SIG-M5 treated with dmso at 0.1 percent for 504 hours (cell line): Measurements from ENCODE around the gene USP49.
A peak's percentile ranks its signal among the peaks of the same experiment; 100 is the strongest.
"Not testable (repeated sequence)": the region's sequence is repeated elsewhere in the genome, so short reads cannot be mapped to it uniquely, and the experiment has no call there.

ENCODE experiments used
- DNase-seq: peaks from one replicate; lab custom pipeline; 2025; ENCODE audit not compliant: unreplicated experiment; lab: John Stamatoyannopoulos, UW

USP49 gene

GRCh38 chr6:41895300-41896233, at the start of gene USP49:
Gene USP49 (minus strand): TSS chr6:41895375. CDS start chr6:41806983, 88,392 bp downstream.
- DNase-seq = peak; percentile 89

DNA sequence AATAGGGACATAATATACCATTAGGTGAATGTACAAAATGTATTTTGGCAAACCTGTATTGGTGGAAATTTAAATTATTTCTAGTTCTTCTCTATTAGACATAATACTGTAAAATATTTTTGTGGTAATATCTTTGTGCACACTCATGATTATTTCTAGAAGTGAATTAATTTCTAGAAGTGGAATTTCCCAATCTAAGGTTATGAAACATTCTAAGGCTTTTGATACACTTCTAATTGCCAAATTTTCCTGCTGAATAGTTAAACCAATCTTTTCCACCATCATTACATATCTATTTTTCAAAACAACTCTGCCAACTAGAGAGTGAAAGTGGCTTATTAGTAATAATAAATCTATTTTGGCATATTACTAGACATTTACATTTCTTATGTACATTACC, 48.3 kb upstream of the USP49 start:
- no peak for DNase-seq

GRCh38 chr6:41942882-41943281, 47.7 kb upstream of the USP49 start:
- not testable (repeated sequence) for DNase-seq

- no peak for DNase-seq
Observed at GRCh38 chr6:41942067-41942851, 47.1 kb upstream of the USP49 start.

DNA sequence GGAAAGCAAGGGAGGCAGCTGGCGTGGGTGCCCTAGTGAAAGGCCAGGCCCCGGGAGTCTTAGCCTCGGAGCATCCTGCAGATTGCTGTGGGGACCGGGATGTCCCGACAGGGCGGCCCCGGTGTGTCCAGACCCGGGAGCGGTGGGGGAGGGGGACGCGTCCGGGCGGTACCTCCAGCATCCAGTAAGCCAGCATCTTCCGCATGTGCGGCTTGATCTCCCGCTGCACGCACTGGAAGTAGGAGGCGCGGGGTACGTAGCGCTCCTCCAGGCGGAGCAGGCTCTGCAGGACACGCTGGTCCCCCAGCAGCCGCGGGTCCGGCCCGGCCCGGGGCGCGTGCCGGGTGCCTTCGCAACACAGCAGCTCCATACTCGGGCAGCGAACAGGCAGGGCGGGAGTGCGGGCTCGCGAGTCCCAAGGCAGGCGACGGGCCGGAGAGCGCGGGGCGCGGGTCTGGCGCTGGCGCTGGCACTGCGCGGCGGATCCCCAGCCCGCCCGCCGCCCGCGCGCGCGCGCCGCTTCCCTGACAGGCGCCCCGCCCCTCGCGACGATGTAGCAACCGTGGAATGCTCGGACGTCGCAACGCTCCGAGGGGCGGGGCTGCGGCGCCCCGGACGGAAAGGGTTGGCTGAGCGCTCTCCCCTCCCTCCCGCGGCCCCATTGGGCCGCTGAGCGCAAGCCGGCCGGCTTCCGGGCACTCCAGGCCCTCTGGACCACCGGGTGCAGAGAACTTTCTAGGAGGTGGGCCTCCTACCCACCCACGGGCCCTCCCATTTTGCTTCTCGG, 46.3 kb upstream of the USP49 start, which contains the start of gene CCND3:
TSS of gene CCND3 (minus strand) at position 529 of the 787 bp plus-strand sequence. CDS start at position 370, 159 bp downstream.
- peak; percentile 91 for DNase-seq

DNA sequence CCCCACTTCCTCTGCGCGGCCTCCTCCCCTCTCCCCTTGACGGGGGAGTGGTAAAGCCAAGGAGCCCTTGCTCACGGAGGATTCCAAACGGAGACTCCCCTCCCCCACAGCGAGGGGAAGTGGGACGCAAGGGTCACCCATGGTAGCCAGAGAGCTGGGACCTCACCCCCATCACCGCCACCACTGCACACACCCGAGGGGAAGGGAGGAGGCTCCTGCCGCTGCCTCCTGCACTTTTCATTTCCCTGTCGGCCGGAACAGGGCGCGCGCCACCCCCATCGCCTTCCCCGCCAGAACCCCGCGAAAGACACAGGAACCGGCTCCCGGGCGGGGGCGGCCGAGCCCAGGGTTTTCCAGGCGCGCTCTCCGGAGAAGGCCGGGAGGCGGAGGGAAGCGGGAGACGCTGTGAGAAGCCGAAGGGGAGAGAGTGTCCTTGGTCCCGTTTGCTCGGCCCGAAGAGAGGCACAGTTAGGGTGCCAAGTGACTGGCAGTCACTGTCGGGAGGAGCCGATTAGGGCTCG, 45.6 kb upstream of the USP49 start:
- peak; percentile 76 for DNase-seq

DNA sequence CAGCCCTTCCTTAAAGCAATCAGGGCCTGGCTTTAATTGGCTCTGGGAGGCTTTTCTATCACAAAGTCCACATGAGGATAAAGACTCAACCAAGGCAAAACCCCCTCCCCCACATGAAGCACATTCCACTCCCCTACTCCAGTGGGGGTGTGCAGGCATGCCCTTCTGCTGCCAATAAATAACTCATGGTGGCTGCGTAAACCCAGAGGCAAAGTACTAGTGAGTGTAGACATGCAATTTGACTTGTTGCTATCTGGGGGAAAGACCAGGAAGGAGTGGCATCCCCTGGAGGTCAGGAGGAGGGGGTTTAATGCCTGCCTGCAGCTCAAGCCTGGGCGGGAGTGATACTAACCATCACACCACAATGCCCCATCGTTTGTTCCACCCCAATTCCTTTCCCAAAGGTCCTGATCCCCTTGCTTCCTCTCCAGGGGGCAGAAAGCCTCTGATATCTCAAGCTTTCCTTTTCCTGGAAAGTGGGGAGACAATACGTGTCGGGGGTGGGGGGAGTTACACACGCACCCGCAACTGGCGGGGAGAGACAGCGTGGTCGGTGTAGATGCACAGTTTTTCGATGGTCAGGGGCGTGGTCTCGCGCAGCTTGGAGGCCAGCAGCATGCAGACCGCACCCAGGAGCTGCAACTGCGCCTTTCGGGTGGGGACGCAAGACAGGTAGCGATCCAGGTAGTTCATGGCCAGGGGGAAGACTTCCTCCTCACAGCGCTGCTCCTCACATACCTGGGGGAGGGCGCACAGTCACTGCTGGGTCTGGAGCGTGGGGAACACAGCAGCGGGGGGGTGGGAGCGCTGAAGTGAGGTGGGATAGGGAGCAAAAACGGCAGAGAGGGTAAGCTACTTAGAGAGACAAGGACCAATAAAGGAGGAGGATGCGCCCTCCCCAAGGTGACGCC, 44.9 kb upstream of the USP49 start:
- peak; percentile 51 for DNase-seq

GRCh38 chr6:41939176-41939847, 44.1 kb upstream of the USP49 start:
- DNase-seq = peak; percentile 94

GRCh38 chr6:41938590-41939175, 43.5 kb upstream of the USP49 start:
- DNase-seq = peak; percentile 53

DNA sequence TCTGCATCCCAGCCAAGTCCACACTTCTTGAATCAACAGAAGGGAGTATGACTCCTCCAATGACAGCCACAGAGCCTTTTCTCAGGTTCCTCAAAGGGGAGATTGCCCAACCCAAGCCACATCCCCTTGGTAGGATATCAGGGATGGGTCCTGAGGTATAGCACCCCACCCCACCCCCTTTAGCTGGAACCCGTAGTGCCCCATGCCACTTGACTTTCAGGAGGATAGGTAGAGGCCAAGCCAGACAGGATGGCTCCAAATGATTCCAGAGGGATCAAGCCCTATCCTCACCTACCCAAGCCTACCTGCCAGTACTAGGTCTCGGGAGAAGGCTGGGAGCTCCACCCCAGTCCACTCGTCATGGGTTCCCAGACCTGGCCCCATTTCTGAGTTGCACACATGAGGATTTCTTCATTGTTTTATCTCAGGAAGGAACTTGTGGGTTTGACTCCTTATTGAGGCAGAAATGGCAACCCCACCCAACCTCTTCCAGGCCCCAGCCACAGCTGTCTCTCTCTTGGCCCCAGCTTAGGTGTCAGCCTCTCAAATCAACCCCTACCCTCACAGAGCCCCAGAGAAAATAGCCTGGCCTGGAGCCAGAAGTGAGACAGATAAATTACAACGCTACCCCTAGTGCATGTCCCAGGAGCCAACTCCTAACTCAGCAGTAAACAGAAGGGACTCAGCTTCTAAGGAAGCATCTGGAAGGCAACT, 42.8 kb upstream of the USP49 start:
- DNase-seq = peak; percentile 95

- DNase-seq = no peak
Observed at GRCh38 chr6:41937472-41937860, 42.3 kb upstream of the USP49 start.

GRCh38 chr6:41936073-41936837, 41.1 kb upstream of the USP49 start:
- peak; percentile 99 for DNase-seq

- no peak for DNase-seq
Observed at GRCh38 chr6:41935685-41936072, 40.5 kb upstream of the USP49 start.

DNA sequence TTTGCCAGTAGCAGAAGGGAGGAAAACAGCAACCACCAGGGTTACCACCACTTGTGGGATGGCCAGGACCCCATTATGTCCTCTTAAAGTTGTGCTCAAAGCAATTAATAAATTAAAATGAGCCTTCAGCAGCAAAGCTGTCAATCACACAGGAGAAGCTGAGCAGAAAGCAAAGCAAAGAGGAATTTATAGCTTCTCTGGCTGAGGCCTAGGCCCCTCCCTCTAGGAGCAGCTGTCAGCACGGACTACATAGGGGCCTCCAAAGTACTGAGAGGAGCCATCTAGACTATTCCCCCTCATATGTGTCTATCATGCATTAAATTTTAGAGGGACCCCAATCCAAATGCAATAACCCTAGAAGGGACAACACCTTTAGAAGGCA, 40.0 kb upstream of the USP49 start:
- peak; percentile 7 for DNase-seq

DNA sequence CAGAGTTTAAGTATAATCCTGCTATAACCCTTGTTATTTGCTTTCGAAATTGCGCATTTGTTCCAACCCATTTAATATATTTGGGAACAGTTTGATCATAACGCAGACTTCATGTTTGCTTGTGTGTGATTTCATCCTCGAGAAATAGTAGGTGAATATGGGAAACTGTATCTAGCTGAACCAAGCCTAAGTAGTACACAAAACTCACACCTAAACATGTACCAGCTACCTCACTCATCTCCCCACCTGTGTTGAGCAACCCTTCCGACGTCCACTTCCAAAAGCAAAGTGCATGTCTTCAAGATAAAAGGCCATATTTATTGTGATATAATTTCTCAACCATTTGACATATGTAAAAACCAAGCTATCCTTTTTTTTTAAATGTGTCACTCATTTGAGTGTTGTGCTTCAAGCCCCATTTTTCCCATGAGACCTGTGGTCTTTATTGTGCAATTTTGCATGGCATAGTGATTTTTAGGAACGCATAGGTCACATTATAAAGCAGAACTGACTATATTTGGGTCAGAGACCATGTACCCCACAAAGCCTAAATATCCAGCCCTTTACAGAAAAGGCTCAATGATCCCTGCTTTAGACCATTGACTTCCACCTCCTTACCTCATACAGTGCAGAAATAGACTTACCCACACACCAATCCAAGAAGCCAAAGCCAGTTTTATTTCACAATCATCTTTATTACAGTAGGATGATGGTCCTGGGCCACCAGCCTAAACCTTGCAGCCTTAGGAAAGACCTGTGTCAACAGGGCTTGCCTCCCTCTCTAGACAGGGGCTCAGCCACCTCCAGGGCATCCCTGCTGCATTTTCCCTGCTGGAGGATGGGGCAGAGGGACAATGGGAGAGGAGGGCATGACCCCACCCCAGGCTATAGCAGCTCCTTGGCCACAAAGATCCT, 39.4 kb upstream of the USP49 start:
- peak; percentile 60 for DNase-seq

DNA sequence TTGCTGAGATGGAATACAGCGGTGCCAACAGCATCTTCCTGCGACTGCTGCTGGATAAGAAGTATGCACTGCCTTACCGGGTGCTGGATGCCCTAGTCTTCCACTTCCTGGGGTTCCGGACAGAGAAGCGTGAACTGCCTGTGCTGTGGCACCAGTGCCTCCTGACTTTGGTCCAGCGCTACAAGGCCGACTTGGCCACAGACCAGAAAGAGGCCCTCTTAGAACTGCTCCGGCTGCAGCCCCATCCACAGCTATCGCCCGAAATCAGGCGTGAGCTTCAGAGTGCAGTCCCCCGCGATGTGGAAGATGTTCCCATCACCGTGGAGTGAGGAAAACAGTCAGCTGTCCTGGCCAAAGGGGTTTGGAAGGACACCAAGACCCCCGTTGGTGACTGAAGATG, 37.2 kb upstream of the USP49 start:
- no peak for DNase-seq
